Liver (tissue), 2 donors: ENCODE results near the gene RGS7.

Experiments used
- EGR1 ChIP-seq, 2 donors: IDR thresholded peaks; 2 replicates each; pipeline ENCODE4 v1.6.1; 2016 to 2018; ENCODE audit warnings: antibody characterized with exemption in 2 of 2, low read depth in 2 of 2
- TF ChIP-seq, protein P1 (sequence below): IDR thresholded peaks from 2 replicates; pipeline ENCODE4 v1.6.1; 2016; ENCODE audit warnings: antibody characterized with exemption
- donor health status: healthy.

DNA sequence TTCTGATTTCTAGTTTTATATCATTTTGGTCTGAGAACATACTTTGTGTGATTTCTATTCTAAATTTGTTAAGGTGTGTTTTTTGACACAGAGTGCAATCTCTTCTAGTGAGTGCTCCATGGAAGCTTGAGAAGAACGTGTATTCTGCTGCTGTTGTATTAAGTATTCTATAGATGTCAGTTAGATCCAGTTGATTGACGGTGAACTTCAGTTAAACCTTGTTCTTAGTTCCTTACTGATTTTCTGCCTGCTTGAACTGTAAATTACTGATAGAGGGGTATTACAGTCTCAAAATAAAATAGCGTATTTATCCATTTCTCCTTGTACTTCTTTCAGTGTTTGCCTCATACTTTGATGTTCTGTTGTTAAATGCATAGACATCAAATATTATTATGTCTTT, 497.0 kb downstream of the RGS7 start:
- no peak for TF ChIP-seq EGR1 (IDR thresholded peaks at IDR 0.05; ENCODE audit: low read depth in 2 of 2)
- TF ChIP-seq, protein P1, sequence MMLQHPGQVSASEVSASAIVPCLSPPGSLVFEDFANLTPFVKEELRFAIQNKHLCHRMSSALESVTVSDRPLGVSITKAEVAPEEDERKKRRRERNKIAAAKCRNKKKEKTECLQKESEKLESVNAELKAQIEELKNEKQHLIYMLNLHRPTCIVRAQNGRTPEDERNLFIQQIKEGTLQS = no peak
